ENCODE data around the gene ZNF529.
A peak's percentile ranks its signal among the peaks of the same experiment; 100 is the strongest.
"Not testable (repeated sequence)": the region's sequence is repeated elsewhere in the genome, so short reads cannot be mapped to it uniquely, and the experiment has no call there.

The ZNF529 gene

GRCh38 chr19:36573020-36573894, at the start of gene ZNF529:
Gene ZNF529, minus strand, starts transcription at chr19:36573292. Its CDS starts 946 bp downstream, at chr19:36572346.
- peak; percentile 79 for DNase-seq

GRCh38 chr19:36605877-36606478, 32.9 kb upstream of the ZNF529 start:
- no peak for DNase-seq

- DNase-seq: peak; percentile 86
Measured at GRCh38 chr19:36605101-36605876, 32.2 kb upstream of the ZNF529 start, which contains the start of gene ZNF382. Gene ZNF382, plus strand, starts transcription at chr19:36605313. Its CDS starts 4,602 bp downstream, at chr19:36609915.

GRCh38 chr19:36604656-36605100, 31.6 kb upstream of the ZNF529 start:
- DNase-seq: peak; percentile 86

GRCh38 chr19:36602681-36603080, 29.6 kb upstream of the ZNF529 start:
- not testable (repeated sequence) for DNase-seq

GRCh38 chr19:36579255-36579654, 6.2 kb upstream of the ZNF529 start:
- DNase-seq: no peak

- DNase-seq: no peak
Measured at GRCh38 chr19:36577271-36577996, 4.3 kb upstream of the ZNF529 start.

GRCh38 chr19:36574741-36575140, 1.6 kb upstream of the ZNF529 start:
- DNase-seq: no peak

GRCh38 chr19:36573895-36574720, 1.0 kb upstream of the ZNF529 start:
- no peak for DNase-seq

- DNase-seq: no peak
Measured at GRCh38 chr19:36572593-36573019, 486 bp downstream of the ZNF529 start.

GRCh38 chr19:36564391-36564790, 8.7 kb downstream of the ZNF529 start:
- DNase-seq: no peak

- no peak for DNase-seq
Measured at GRCh38 chr19:36547001-36547732, 25.9 kb downstream of the ZNF529 start.

- DNase-seq: no peak
Measured at GRCh38 chr19:36528921-36529518, 44.1 kb downstream of the ZNF529 start.

- DNase-seq: peak; percentile 86
Measured at GRCh38 chr19:36528194-36528920, 44.7 kb downstream of the ZNF529 start, which contains the start of gene ZNF260. Gene ZNF260, minus strand, starts transcription at chr19:36528271. Its CDS starts 13,033 bp downstream, at chr19:36515238.

GRCh38 chr19:36527873-36528193, 45.3 kb downstream of the ZNF529 start:
- no peak for DNase-seq

- no peak for DNase-seq
Measured at GRCh38 chr19:36527341-36527740, 45.8 kb downstream of the ZNF529 start.

GRCh38 chr19:36526581-36526980, 46.5 kb downstream of the ZNF529 start:
- DNase-seq: no peak

GRCh38 chr19:36524617-36525016, 48.5 kb downstream of the ZNF529 start:
- no peak for DNase-seq

GRCh38 chr19:36514012-36514612, 59.0 kb downstream of the ZNF529 start:
- no peak for DNase-seq
